Loucy (cell line): ENCODE results near the gene CEL.

Source experiments
- H2AFZ ChIP-seq: fragments of 200-600 bp; sonication (generic); 2 replicates; pipeline ENCODE4 v1.6.0; 2016; ENCODE audit warnings: antibody characterized with exemption, mild to moderate bottlenecking, low read length, moderate library complexity
- H3F3A ChIP-seq: fragments of 200-600 bp; 2 replicates; pipeline ENCODE4 v1.6.0; 2016; ENCODE audit warnings: antibody characterized with exemption, low read depth, mild to moderate bottlenecking
- H3K27me3 ChIP-seq: fragments of 200-600 bp; sonication (generic); 2 replicates; pipeline ENCODE4 v1.6.1; 2014; ENCODE audit warnings: low read length, mild to moderate bottlenecking; ENCODE audit not compliant: insufficient read depth, poor library complexity, severe bottlenecking
- H3K36me3 ChIP-seq: fragments of 200-600 bp; sonication (generic); 2 replicates; pipeline ENCODE4 v1.6.1; 2016; ENCODE audit warnings: low read length; ENCODE audit not compliant: insufficient read depth
- H3K4me1 ChIP-seq: fragments of 200-600 bp; sonication (generic); 2 replicates; pipeline ENCODE4 v1.5.1; 2014; ENCODE audit warnings: low read length, mild to moderate bottlenecking; ENCODE audit not compliant: insufficient read depth, poor library complexity, severe bottlenecking
- H3K4me2 ChIP-seq: fragments of 200-600 bp; sonication (generic); 2 replicates; pipeline ENCODE4 v1.6.0; 2014; ENCODE audit warnings: antibody characterized with exemption, low read length, low read depth, mild to moderate bottlenecking; ENCODE audit not compliant: poor library complexity, severe bottlenecking
- H3K4me3 ChIP-seq: fragments of 200-600 bp; sonication (generic); 2 replicates; pipeline ENCODE4 v1.5.1; 2014; ENCODE audit warnings: low read length, mild to moderate bottlenecking, mixed read lengths; ENCODE audit not compliant: poor library complexity, severe bottlenecking
- H3K79me2 ChIP-seq: fragments of 200-600 bp; sonication (generic); 2 replicates; pipeline ENCODE4 v1.6.1; 2014; ENCODE audit warnings: low read length; ENCODE audit not compliant: insufficient read depth
- H3K9ac ChIP-seq: fragments of 200-600 bp; sonication (generic); 2 replicates; pipeline ENCODE4 v1.6.0; 2014; ENCODE audit warnings: mild to moderate bottlenecking, low read depth, low read length, moderate library complexity; ENCODE audit not compliant: poor library complexity, severe bottlenecking
- H3K9me2 ChIP-seq: fragments of 200-600 bp; sonication (generic); replicated peaks from 2 replicates; pipeline ENCODE4 v1.6.1; 2016; ENCODE audit warnings: low read depth, low read length, mixed read lengths
- H3K9me3 ChIP-seq: fragments of 200-600 bp; sonication (generic); 2 replicates; pipeline ENCODE4 v1.6.1; 2014; ENCODE audit warnings: mild to moderate bottlenecking, antibody characterized with exemption, low read length, low read depth; ENCODE audit not compliant: insufficient read depth
- H4K20me1 ChIP-seq: fragments of 200-600 bp; sonication (generic); 2 replicates; pipeline ENCODE4 v1.6.0; 2014; ENCODE audit warnings: antibody characterized with exemption, low read length, mild to moderate bottlenecking; ENCODE audit not compliant: insufficient read depth, poor library complexity, severe bottlenecking
- EZH2phosphoT487 ChIP-seq: fragments of 200-600 bp; IDR thresholded peaks from 2 replicates; pipeline ENCODE4 v1.6.1; 2018; ENCODE audit warnings: antibody characterized with exemption, mild to moderate bottlenecking, moderate library complexity, borderline replicate concordance
- TF ChIP-seq, protein P1 (sequence below): fragments of 200-600 bp; sonication (generic); conservative IDR thresholded peaks from 2 replicates; pipeline ENCODE4 v1.5.1; 2014; ENCODE audit warnings: mild to moderate bottlenecking, antibody characterized with exemption, low read length

CEL gene

DNA sequence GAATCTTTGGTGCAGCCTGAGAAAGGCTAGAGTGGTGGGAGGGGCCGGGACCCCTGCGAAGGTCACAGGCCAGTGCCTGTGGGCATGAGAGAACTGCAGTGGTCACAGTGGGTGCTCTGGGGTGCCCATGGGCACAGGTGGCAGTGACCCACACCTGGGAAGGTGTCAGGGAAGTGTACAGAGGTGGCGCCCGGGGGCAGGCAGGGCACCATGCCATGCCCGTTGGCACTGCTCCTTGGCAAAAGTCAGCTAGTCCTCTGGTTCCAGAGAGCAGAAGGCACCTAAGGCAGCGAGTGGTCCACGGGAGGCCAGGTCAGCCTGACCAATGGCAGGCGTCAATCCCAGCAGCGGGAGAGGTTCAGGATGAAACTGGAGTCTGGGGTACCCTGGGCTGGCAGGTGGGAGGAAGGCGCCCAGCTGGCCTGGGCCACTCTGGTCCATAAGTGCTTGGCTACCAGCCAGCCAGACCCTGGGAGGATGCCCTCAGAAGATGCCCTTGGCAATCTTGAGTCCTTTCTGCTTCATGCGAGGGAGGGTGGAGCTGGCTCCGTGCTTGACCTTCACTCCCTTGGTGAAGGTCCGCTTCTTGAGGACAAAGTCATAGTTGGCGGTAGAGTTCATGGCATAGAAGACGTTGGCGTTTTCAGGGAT is 36.4 kb downstream of the CEL start:
- no peaks in the 10 kb centered on the region for H3K9me3 ChIP-seq
- TF ChIP-seq EZH2phosphoT487, result no peak
- TF ChIP-seq, protein P1, sequence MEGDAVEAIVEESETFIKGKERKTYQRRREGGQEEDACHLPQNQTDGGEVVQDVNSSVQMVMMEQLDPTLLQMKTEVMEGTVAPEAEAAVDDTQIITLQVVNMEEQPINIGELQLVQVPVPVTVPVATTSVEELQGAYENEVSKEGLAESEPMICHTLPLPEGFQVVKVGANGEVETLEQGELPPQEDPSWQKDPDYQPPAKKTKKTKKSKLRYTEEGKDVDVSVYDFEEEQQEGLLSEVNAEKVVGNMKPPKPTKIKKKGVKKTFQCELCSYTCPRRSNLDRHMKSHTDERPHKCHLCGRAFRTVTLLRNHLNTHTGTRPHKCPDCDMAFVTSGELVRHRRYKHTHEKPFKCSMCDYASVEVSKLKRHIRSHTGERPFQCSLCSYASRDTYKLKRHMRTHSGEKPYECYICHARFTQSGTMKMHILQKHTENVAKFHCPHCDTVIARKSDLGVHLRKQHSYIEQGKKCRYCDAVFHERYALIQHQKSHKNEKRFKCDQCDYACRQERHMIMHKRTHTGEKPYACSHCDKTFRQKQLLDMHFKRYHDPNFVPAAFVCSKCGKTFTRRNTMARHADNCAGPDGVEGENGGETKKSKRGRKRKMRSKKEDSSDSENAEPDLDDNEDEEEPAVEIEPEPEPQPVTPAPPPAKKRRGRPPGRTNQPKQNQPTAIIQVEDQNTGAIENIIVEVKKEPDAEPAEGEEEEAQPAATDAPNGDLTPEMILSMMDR, result no peak

DNA sequence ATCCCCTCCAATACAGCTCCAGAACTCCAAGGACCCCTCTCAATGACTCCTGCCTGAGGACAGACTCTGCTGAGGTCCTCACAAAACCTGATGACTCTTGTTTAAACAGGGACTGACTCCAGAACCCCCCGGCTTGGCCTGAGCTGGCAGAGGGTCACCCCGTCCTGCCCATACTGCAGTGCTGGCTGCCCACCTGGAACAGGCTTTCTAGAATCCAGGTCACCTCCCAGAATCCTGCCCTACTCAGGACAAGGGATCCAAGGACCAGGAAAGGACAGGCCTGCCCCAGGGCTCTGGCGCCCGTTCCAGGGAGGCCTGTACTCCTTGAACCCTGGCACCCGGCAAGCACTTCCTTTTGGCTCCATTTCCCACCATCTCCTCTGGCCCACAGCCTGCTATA is 37.1 kb downstream of the CEL start:
- peaks cover 64% of the 10 kb centered on the region; the same call in 1 of the 2 replicates for H3K36me3 ChIP-seq

More for the DNA sequence above, 36.4 kb downstream of the CEL start:
- H3K4me1 ChIP-seq, result no peaks in the 10 kb centered on the region
- H3F3A ChIP-seq, result no peaks in the 10 kb centered on the region
- no peaks in the 10 kb centered on the region for H3K27me3 ChIP-seq
- peaks cover 58% of the 10 kb centered on the region; the same call in 1 of the 2 replicates for H3K36me3 ChIP-seq
- no peak overlapping the region for H3K9ac ChIP-seq
- H3K9me2 ChIP-seq, result no peaks in the 10 kb centered on the region
- no peaks in the 10 kb centered on the region for H4K20me1 ChIP-seq
- no peak overlapping the region for H3K4me3 ChIP-seq
- H3K4me2 ChIP-seq, result no peak overlapping the region
- no peak overlapping the region for H2AFZ ChIP-seq
- H3K79me2 ChIP-seq, result no peaks in the 10 kb centered on the region

DNA sequence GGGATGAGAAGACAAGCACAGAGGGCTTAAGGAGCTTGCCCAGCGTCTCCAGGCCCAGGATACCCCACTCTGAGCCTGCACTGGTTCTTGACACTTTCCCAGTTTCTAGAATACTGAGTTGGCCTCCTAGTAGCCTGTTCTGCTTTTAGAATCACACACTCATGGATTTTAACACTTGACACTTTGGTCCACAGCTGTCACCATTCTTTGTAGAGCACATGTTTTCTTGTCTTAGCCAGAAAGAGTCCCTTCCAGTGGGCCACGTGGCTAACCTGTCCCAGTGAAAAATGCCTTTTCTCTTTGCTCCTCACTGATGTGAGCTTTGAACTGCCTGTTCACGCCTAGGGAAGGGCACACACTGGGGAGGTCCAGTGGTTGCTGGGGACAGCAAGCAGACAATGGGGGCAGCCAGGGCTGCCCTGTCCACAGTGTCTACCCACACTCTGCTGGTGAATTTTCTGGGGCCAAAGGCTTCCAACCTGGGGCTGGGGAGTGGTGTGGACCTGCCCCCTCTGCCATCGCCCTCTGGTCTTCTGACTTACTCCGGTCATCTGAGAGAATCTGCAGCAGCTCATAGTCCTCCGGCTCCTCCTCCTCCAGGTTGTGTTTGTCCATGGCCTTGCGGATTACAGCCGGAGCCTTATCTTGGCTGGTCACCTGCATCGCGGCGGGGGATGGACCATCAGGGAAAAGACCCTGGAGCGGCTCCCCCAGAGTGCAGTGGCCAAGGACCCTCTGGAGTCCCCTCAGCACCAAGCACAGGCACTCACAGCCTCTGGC is 38.1 kb downstream of the CEL start:
- Histone ChIP-seq H3K36me3 (peaks cover 75% of the 10 kb centered on the region; the same call in 1 of the 2 replicates), H3K9me2 (no peaks in the 10 kb centered on the region), H3K4me2 (no peak overlapping the region), H3K9ac (no peak overlapping the region), H3K79me2 (no peaks in the 10 kb centered on the region), H4K20me1 (no peaks in the 10 kb centered on the region), H3F3A (no peaks in the 10 kb centered on the region), H3K9me3 (no peaks in the 10 kb centered on the region), H3K4me3 (no peak overlapping the region), H3K4me1 (no peaks in the 10 kb centered on the region), H3K27me3 (no peaks in the 10 kb centered on the region), H2AFZ (no peak overlapping the region)
- TF ChIP-seq, protein P1, result no peak
- TF ChIP-seq EZH2phosphoT487, result no peak

More for the DNA sequence above, 37.1 kb downstream of the CEL start:
- H3K9me3 ChIP-seq, result no peaks in the 10 kb centered on the region
- no peaks in the 10 kb centered on the region for H3F3A ChIP-seq
- H3K9me2 ChIP-seq, result no peaks in the 10 kb centered on the region
- no peak overlapping the region for H2AFZ ChIP-seq
- H3K4me2 ChIP-seq, result no peak overlapping the region
- no peaks in the 10 kb centered on the region for H3K79me2 ChIP-seq
- TF ChIP-seq, protein P1, result no peak
- TF ChIP-seq EZH2phosphoT487, result no peak
- H3K4me3 ChIP-seq, result no peak overlapping the region
- no peaks in the 10 kb centered on the region for H4K20me1 ChIP-seq
- no peaks in the 10 kb centered on the region for H3K4me1 ChIP-seq
- no peak overlapping the region for H3K9ac ChIP-seq
- H3K27me3 ChIP-seq, result no peaks in the 10 kb centered on the region
